ENCODE results near the gene SH3RF3. TPM values are rescaled to one million over a fixed set of nuclear protein-coding genes. Genes with fewer than 3 reads are reported as not detected.

The SH3RF3 gene
- total and polyA plus RNA-seq, 2 of the 13 experiments (the other 11 are each of a cell fraction or from before 2014, with no cell fraction given), result 0.04 TPM; not detected in 1

- no peak for TF ChIP-seq EP300 (IDR thresholded peaks at IDR 0.05; ENCODE audit: low read depth in 2 of 2, low read length in 2 of 2)
- no peak for TF ChIP-seq EP300 (CRISPR knock-in tag; IDR thresholded peaks at IDR 0.05; ENCODE audit: borderline replicate concordance)
- no peak for TF ChIP-seq SIX4 (CRISPR knock-in tag; IDR thresholded peaks at IDR 0.05)
- TF ChIP-seq ZSCAN30 (CRISPR knock-in tag; IDR thresholded peaks at IDR 0.05), result peak; percentile 76; the same call in 1 of the 2 replicates
- peak; percentile 74; the same call in 1 of the 2 replicates for TF ChIP-seq ZMYM3 (CRISPR knock-in tag; IDR thresholded peaks at IDR 0.05)
- no peak for TF ChIP-seq SMC3 (IDR thresholded peaks at IDR 0.05; ENCODE audit: low read length)
- no peak for TF ChIP-seq NFE2L2 (IDR thresholded peaks at IDR 0.05; ENCODE audit: low read length)
- no peak for TF ChIP-seq HCFC1 (IDR thresholded peaks at IDR 0.05; ENCODE audit: low read depth, low read length)
- TF ChIP-seq ZNF318 (CRISPR knock-in tag; IDR thresholded peaks at IDR 0.05), result no peak
- no peak for TF ChIP-seq SKI (IDR thresholded peaks at IDR 0.05; ENCODE audit: partially characterized antibody)
- TF ChIP-seq ZNF33A (CRISPR knock-in tag; IDR thresholded peaks at IDR 0.05; ENCODE audit: borderline replicate concordance), result no peak
- no peak for TF ChIP-seq ZBTB26 (CRISPR knock-in tag; IDR thresholded peaks at IDR 0.05; ENCODE audit: borderline replicate concordance)
- peak; percentile 30 for TF ChIP-seq AGO1 (IDR thresholded peaks at IDR 0.05; ENCODE audit: low read depth, low read length, poor library complexity, severe bottlenecking)
- TF ChIP-seq, protein P1, sequence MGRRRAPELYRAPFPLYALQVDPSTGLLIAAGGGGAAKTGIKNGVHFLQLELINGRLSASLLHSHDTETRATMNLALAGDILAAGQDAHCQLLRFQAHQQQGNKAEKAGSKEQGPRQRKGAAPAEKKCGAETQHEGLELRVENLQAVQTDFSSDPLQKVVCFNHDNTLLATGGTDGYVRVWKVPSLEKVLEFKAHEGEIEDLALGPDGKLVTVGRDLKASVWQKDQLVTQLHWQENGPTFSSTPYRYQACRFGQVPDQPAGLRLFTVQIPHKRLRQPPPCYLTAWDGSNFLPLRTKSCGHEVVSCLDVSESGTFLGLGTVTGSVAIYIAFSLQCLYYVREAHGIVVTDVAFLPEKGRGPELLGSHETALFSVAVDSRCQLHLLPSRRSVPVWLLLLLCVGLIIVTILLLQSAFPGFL (CRISPR knock-in tag; IDR thresholded peaks at IDR 0.05), result 0 out of 2 replicates have a peak, but pooled peaks have one; percentile 29
- no peak for TF ChIP-seq HES4 (CRISPR knock-in tag; IDR thresholded peaks at IDR 0.05; ENCODE audit: borderline replicate concordance)
- no peak for TF ChIP-seq NR2F6 (IDR thresholded peaks at IDR 0.05)
- TF ChIP-seq NR2F6 (CRISPR knock-in tag; IDR thresholded peaks at IDR 0.05), result peak; percentile 42; the same call in 1 of the 2 replicates
- TF ChIP-seq PPARG (CRISPR knock-in tag; conservative IDR thresholded peaks at IDR 0.05), result 0 out of 2 replicates have a peak, but pooled peaks have one; percentile 17
- TF ChIP-seq SRSF9 (IDR thresholded peaks at IDR 0.05; ENCODE audit: borderline replicate concordance, insufficient read depth, low read depth, low read length, poor library complexity, severe bottlenecking), result no peak
- no peak for TF ChIP-seq GTF2F1 (IDR thresholded peaks at IDR 0.05; ENCODE audit: low read length)
Observed at GRCh38 chr2:109517118-109517889, 388.3 kb downstream of the SH3RF3 start (continued).
